GM12878 (cell line): ENCODE measurements around the gene FSHB. TPM values are rescaled to one million over a fixed set of nuclear protein-coding genes. Genes with fewer than 3 reads are reported as not detected.

Experiments used
- CHD2 ChIP-seq: IDR thresholded peaks from 2 replicates; pipeline ENCODE4 v1.6.1; 2011; ENCODE audit warnings: low read depth, low read length, improper control_type of control experiment, borderline replicate concordance
- CREM ChIP-seq: IDR thresholded peaks from 2 replicates; pipeline ENCODE4 v1.6.1; 2014; ENCODE audit warnings: antibody characterized with exemption, low read depth
- FOXM1 ChIP-seq: IDR thresholded peaks from 2 replicates; pipeline ENCODE4 v1.6.1; 2012; ENCODE audit warnings: low read depth, mild to moderate bottlenecking, inconsistent platforms, low read length, moderate library complexity
- MEF2B ChIP-seq: fragments of 450-650 bp; IDR thresholded peaks from 2 replicates; pipeline ENCODE4 v1.6.1; 2018; ENCODE audit warnings: mild to moderate bottlenecking, moderate library complexity; ENCODE audit not compliant: partially characterized antibody, poor library complexity, severe bottlenecking
- SREBF2 ChIP-seq: IDR thresholded peaks from 2 replicates; pipeline ENCODE4 v1.6.1; 2012; ENCODE audit warnings: mild to moderate bottlenecking, low read length
- ZNF207 ChIP-seq: fragments of 450-650 bp; IDR thresholded peaks from 2 replicates; pipeline ENCODE4 v1.6.1; 2014; ENCODE audit warnings: antibody characterized with exemption, mild to moderate bottlenecking, borderline replicate concordance
- ZNF274 ChIP-seq: IDR thresholded peaks from one replicate; pipeline ENCODE4 v1.8.0; 2011; ENCODE audit not compliant: insufficient read length, insufficient read depth
- ZSCAN29 ChIP-seq: fragments of 450-650 bp; IDR thresholded peaks from 2 replicates; pipeline ENCODE4 v1.6.1; 2017; ENCODE audit warnings: mild to moderate bottlenecking, moderate library complexity
- polyA plus RNA-seq, 11 experiments: library from polyadenylated mRNA; depleted of rRNA in 4 of 11; unstranded in 6 of 11; stranded (reverse) in 5 of 11; fragments of >200 nt; fragmentation: Nextera tagmentation in 4 of 11; fragmentation: Illumina TruSeq in 1 of 11; extraction: Ambion mirVana in 4 of 11; extraction: Trizol in 1 of 11; gene quantifications; 1 replicate in 1 of 11; 2 replicates in 10 of 11; pipeline versions ENCODE4 v1.2.1 to v1.2.3, GENCODE V29; 2011 to 2016; ENCODE audit warnings: inconsistent platforms in 2 of 11, missing spikeins in 2 of 11, low read depth in 1 of 11
- total RNA-seq, 4 experiments: library from RNA; depleted of rRNA in 3 of 4; stranded (reverse); fragments of >200 nt in 3 of 4; fragmentation: Illumina TruSeq in 1 of 4; extraction: Trizol in 1 of 4; gene quantifications; 2 replicates each; pipeline versions ENCODE4 v1.2.1 to v1.2.3, GENCODE V29; 2013 to 2021
- TF ChIP-seq, protein P1 (sequence below): fragments of 450-650 bp; IDR thresholded peaks from 2 replicates; pipeline ENCODE4 v1.6.1; 2017; ENCODE audit warnings: mild to moderate bottlenecking, moderate library complexity

FSHB gene
- total and polyA plus RNA-seq, 10 of the 15 experiments (the other 5 are each of a cell fraction or from before 2014, with no cell fraction given), result not detected

DNA sequence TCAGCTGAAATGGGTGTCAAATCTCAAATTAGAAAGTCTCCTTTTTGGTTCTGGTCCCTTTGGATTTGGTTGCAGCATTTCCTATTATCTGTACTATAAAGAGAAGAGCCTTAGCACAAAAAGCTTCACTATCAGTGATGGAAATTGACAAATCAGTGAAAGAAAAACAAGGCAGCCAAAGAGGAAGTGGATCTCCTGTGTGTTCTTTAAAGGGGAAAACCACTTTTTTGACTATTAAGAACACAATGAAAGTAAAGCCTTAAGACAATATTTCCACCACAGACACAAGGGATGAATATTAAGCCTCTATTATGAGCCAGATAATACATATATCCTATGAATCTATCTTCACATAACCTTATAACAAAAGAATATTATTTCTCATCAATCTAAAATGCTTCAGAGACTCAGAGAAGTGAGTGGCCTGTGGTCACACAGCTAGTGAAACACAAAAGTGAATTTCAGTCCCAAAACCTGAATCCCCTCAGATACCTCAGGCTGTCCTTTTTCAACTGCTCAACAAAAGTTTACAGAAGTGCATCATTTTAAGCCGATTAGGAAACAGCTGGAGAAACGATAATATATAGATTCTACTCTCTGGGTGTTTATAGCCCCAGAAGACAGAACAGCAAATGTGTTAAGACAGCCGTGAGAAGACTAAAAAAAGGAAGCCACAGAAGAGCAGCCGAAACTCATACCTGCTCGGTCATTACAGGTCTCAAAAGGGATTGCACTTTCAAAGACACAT is 24.4 kb upstream of the FSHB start (continued):
- no peak for TF ChIP-seq ZNF274
- 0 out of 2 replicates have a peak, but pooled peaks have one; percentile 17 for TF ChIP-seq CHD2
- no peak for TF ChIP-seq SREBF2
- 0 out of 2 replicates have a peak, but pooled peaks have one; percentile 15 for TF ChIP-seq CREM
- TF ChIP-seq MEF2B, result peak; percentile 55
- peak; percentile 30; the same call in 1 of the 2 replicates for TF ChIP-seq FOXM1
- TF ChIP-seq ZSCAN29, result no peak
- no peak for TF ChIP-seq ZNF207
- TF ChIP-seq, protein P1, sequence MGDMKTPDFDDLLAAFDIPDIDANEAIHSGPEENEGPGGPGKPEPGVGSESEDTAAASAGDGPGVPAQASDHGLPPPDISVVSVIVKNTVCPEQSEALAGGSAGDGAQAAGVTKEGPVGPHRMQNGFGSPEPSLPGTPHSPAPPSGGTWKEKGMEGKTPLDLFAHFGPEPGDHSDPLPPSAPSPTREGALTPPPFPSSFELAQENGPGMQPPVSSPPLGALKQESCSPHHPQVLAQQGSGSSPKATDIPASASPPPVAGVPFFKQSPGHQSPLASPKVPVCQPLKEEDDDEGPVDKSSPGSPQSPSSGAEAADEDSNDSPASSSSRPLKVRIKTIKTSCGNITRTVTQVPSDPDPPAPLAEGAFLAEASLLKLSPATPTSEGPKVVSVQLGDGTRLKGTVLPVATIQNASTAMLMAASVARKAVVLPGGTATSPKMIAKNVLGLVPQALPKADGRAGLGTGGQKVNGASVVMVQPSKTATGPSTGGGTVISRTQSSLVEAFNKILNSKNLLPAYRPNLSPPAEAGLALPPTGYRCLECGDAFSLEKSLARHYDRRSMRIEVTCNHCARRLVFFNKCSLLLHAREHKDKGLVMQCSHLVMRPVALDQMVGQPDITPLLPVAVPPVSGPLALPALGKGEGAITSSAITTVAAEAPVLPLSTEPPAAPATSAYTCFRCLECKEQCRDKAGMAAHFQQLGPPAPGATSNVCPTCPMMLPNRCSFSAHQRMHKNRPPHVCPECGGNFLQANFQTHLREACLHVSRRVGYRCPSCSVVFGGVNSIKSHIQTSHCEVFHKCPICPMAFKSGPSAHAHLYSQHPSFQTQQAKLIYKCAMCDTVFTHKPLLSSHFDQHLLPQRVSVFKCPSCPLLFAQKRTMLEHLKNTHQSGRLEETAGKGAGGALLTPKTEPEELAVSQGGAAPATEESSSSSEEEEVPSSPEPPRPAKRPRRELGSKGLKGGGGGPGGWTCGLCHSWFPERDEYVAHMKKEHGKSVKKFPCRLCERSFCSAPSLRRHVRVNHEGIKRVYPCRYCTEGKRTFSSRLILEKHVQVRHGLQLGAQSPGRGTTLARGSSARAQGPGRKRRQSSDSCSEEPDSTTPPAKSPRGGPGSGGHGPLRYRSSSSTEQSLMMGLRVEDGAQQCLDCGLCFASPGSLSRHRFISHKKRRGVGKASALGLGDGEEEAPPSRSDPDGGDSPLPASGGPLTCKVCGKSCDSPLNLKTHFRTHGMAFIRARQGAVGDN, result no peak
